Stomach (tissue), 9 donors: ENCODE data around the gene COL1A2. TPM values are rescaled to one million over a fixed set of nuclear protein-coding genes. Genes with fewer than 3 reads are reported as not detected.

Experiments
- DNase-seq, 2 donors: peaks; one replicate each; pipeline versions ENCODE4 v3.0.0 to v3.0.0-alpha.2; 2013 to 2019
- H3K27ac ChIP-seq, 5 donors: fragments of 200-600 bp in 4 of 5; sonication (generic) in 4 of 5; one replicate each; pipeline ENCODE4 v1.5.1; 2013 to 2019; ENCODE audit warnings: mild to moderate bottlenecking in 1 of 5, moderate library complexity in 1 of 5
- H3K27me3 ChIP-seq, 3 donors: fragments of 200-600 bp; sonication (generic); one replicate each; pipeline ENCODE4 v1.5.1; 2017 to 2019; ENCODE audit warnings: mixed run types in 1 of 3
- H3K36me3 ChIP-seq, 4 donors: fragments of 200-600 bp; sonication (generic); 1 replicate in 3 of 4; 2 replicates in 1 of 4; pipeline ENCODE4 v1.5.1; 2016 to 2019
- H3K4me1 ChIP-seq, 4 donors: fragments of 200-600 bp; sonication (generic); one replicate each; pipeline ENCODE4 v1.5.1; 2016 to 2019
- H3K4me3 ChIP-seq, 4 donors: fragments of 200-600 bp; sonication (generic) in 3 of 4; one replicate each; pipeline ENCODE4 v1.5.1; 2016 to 2019; ENCODE audit warnings: mild to moderate bottlenecking in 1 of 4
- H3K9me3 ChIP-seq, 4 donors: fragments of 200-600 bp; sonication (generic); one replicate each; pipeline ENCODE4 v1.5.1; 2016 to 2019
- EP300 ChIP-seq: sonication (generic); formaldehyde crosslinking; IDR thresholded peaks from one replicate; pipeline ENCODE4 v1.6.1; 2017; ENCODE audit warnings: antibody characterized with exemption
- POLR2A ChIP-seq, 4 donors: fragments of 450-650 bp; IDR thresholded peaks; one replicate each; pipeline ENCODE4 v1.6.1; 2016; ENCODE audit warnings: antibody characterized with exemption in 4 of 4, control low read depth in 2 of 4, mild to moderate bottlenecking in 1 of 4, moderate library complexity in 1 of 4
- POLR2AphosphoS5 ChIP-seq, 3 donors: sonication (generic); formaldehyde crosslinking; IDR thresholded peaks; one replicate each; pipeline ENCODE4 v1.6.1; 2016; ENCODE audit warnings: antibody characterized with exemption in 3 of 3
- WGBS, 5 donors: extraction: QIAGEN DNeasy Blood & Tissue Kit in 3 of 5; methylation state at CpG; one replicate each; pipeline versions ENCODE4 v1.1.5 to v1.1.7; 2013 to 2018; 5-methylcytosine and 5-hydroxymethylcytosine counted together
- intact Hi-C: fragments of 100-400 bp; cut with DNase I; formaldehyde crosslinking; loops from one replicate; pipeline ENCODE4 v1.15.1; 2023; ENCODE audit warnings: low total_unique reads
- polyA plus RNA-seq, 3 donors: library from polyadenylated mRNA; stranded (reverse); fragments of 200-250 nt; gene quantifications; one replicate each; pipeline ENCODE4 v1.2.3, GENCODE V29; 2013
- total RNA-seq, 5 donors: library from RNA; depleted of rRNA; stranded (reverse); fragments of >200 nt; gene quantifications; one replicate each; pipeline versions ENCODE4 v1.1.0 to v1.2.3, GENCODE V29; 2014 to 2016
- TF ChIP-seq, protein P1 (sequence below), 7 experiments: fragments of 450-650 bp in 4 of 7; fragments of 200-600 bp in 3 of 7; sonication (generic) in 3 of 7; IDR thresholded peaks; one replicate each; pipeline ENCODE4 v1.5.1; 2016 to 2019; ENCODE audit warnings: antibody characterized with exemption in 7 of 7, control low read depth in 2 of 7, mild to moderate bottlenecking in 1 of 7
- donor health status: healthy with polysubstance abuse.
- donor health status: Bipolar disorder and iron deficiency.
- donor health status: healthy.

Gene COL1A2
- total and polyA plus RNA-seq, 8 donors, result 30.9 to 3,975 (median 82.5) TPM

- Histone ChIP-seq H3K27ac (no peak overlapping the region), H3K4me1 (peaks cover 0 to 4% (median 0%) of the 10 kb centered on the region in 4 donors), H3K4me3 (no peak overlapping the region), H3K27me3 (no peaks in the 10 kb centered on the region), H3K36me3 (peaks cover 0 to 33% (median 27%) of the 10 kb centered on the region in 4 donors), H3K9me3 (no peaks in the 10 kb centered on the region)
- TF ChIP-seq POLR2A (IDR thresholded peaks at IDR 0.05) (no peak), EP300 (no peak), POLR2AphosphoS5 (IDR thresholded peaks at IDR 0.05) (no peak)
- TF ChIP-seq, protein P1, sequence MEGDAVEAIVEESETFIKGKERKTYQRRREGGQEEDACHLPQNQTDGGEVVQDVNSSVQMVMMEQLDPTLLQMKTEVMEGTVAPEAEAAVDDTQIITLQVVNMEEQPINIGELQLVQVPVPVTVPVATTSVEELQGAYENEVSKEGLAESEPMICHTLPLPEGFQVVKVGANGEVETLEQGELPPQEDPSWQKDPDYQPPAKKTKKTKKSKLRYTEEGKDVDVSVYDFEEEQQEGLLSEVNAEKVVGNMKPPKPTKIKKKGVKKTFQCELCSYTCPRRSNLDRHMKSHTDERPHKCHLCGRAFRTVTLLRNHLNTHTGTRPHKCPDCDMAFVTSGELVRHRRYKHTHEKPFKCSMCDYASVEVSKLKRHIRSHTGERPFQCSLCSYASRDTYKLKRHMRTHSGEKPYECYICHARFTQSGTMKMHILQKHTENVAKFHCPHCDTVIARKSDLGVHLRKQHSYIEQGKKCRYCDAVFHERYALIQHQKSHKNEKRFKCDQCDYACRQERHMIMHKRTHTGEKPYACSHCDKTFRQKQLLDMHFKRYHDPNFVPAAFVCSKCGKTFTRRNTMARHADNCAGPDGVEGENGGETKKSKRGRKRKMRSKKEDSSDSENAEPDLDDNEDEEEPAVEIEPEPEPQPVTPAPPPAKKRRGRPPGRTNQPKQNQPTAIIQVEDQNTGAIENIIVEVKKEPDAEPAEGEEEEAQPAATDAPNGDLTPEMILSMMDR (IDR thresholded peaks at IDR 0.05), result no peak
- DNase-seq, result no peak
- intact Hi-C loops, result no loop called here
- WGBS, 5 donors, result 81 to 91% (median 83%) methylated on average over 2 of the region's 2 CpGs
Observed at GRCh38 chr7:94432281-94432670, 37.6 kb downstream of the COL1A2 start.

DNA sequence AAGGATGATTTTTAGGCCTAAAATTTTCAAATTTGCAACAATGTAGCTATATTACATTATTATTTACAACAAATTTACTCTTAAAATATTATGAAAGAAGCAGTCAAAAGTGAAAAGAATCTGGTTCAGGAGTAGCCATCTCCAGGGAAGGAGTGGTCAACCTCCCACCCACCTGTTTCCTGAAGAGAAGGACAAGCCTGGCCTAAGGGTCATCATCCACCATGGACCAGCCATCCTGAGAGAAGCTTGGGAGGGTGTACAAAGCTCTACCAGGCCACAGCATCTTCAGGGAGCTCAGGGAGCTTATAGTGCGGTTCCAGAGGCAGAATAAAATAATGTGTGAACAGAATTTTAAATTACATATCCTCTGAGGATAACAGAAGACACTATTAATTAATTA, 38.1 kb downstream of the COL1A2 start:
- intact Hi-C loops, result no loop called here
- 86 to 94% (median 91%) methylated on average over 1 of the region's 1 CpG for WGBS, 5 donors
- no peaks in the 10 kb centered on the region for H3K27me3 ChIP-seq
- H3K36me3 ChIP-seq, result peaks cover 0 to 27% (median 22%) of the 10 kb centered on the region in 4 donors
- no peak for DNase-seq
- H3K9me3 ChIP-seq, result no peaks in the 10 kb centered on the region
- peaks cover 0 to 4% (median 0%) of the 10 kb centered on the region in 4 donors for H3K4me1 ChIP-seq
- TF ChIP-seq, protein P1 (IDR thresholded peaks at IDR 0.05), result no peak
- no peak for TF ChIP-seq EP300
- no peak for TF ChIP-seq POLR2AphosphoS5 (IDR thresholded peaks at IDR 0.05)
- no peak for TF ChIP-seq POLR2A (IDR thresholded peaks at IDR 0.05)
- no peak overlapping the region for H3K27ac ChIP-seq
- no peak overlapping the region for H3K4me3 ChIP-seq

DNA sequence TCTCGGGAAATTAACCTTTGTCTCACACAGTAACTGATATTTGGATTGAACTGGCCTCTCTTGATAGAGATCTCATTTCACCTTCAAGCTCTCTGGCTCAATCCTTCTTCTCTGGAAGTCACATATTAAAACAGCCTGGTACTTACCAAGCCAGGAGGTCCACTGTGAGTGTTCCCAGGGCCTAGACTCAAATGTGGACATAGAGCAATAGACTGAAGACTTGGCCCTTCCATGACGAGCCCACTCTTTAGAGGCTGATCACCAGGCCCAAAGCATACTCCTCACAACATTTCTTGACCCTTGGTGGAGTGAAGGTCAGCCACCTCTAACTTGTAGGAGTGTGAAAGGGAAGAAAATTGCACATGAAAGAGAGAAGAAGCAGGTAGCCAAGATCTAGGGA, 38.5 kb downstream of the COL1A2 start:
- Histone ChIP-seq H3K4me1 (peaks cover 0 to 4% (median 0%) of the 10 kb centered on the region in 4 donors), H3K27me3 (no peaks in the 10 kb centered on the region), H3K27ac (no peak overlapping the region), H3K4me3 (no peak overlapping the region), H3K9me3 (no peaks in the 10 kb centered on the region), H3K36me3 (peaks cover 0 to 23% (median 18%) of the 10 kb centered on the region in 4 donors)
- no peak for DNase-seq
- WGBS, 5 donors, result 65 to 86% (median 85%) methylated on average over 2 of the region's 2 CpGs
- intact Hi-C loops, result no loop called here
- no peak for TF ChIP-seq POLR2AphosphoS5 (IDR thresholded peaks at IDR 0.05)
- TF ChIP-seq, protein P1 (IDR thresholded peaks at IDR 0.05), result no peak
- TF ChIP-seq POLR2A (IDR thresholded peaks at IDR 0.05), result no peak
- no peak for TF ChIP-seq EP300

DNA sequence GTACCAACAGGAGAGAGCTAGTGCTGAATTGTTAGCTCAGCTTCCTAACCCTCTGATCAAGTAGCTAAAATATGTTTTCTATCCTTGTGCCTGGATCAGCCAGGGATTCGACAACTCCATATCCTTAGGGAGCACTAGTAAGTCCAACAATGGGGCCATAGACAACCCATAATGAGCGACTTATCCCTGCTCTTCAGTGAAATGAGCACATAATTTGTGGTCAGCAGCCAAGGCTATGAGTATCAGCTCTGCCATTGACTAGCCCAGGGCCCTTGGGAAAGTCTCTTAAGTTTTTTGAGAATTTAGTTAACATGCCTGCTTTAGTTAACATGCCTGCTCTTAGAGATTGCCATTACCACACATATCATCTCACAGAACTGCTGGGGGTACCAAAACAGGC, 39.3 kb downstream of the COL1A2 start:
- H3K4me1 ChIP-seq, result peaks cover 0 to 4% (median 0%) of the 10 kb centered on the region in 4 donors
- H3K27ac ChIP-seq, result no peak overlapping the region
- H3K36me3 ChIP-seq, result peaks cover 0 to 16% (median 12%) of the 10 kb centered on the region in 4 donors
- intact Hi-C loops, result no loop called here
- TF ChIP-seq POLR2AphosphoS5 (IDR thresholded peaks at IDR 0.05) (no peak), EP300 (no peak), POLR2A (IDR thresholded peaks at IDR 0.05) (no peak)
- TF ChIP-seq, protein P1 (IDR thresholded peaks at IDR 0.05), result no peak
- H3K27me3 ChIP-seq, result no peaks in the 10 kb centered on the region
- 79 to 88% (median 85%) methylated on average over 2 of the region's 2 CpGs for WGBS, 5 donors
- no peaks in the 10 kb centered on the region for H3K9me3 ChIP-seq
- H3K4me3 ChIP-seq, result no peak overlapping the region
- no peak for DNase-seq
